Neural progenitor cell (in vitro differentiated cells): Measurements from ENCODE around the gene MYO1E. TPM values are rescaled to one million over a fixed set of nuclear protein-coding genes. Genes with fewer than 3 reads are reported as not detected.
"Not testable (repeated sequence)": the region's sequence is repeated elsewhere in the genome, so short reads cannot be mapped to it uniquely, and the experiment has no call there.

Experiments
- DNase-seq: peaks from one replicate; pipeline ENCODE4 v3.0.0-alpha.2; 2016; ENCODE audit warnings: low spot score
- H2AFZ ChIP-seq: fragments of 200-600 bp; sonication (generic); replicated peaks from 2 replicates; pipeline ENCODE4 v1.6.1; 2016; ENCODE audit warnings: antibody characterized with exemption
- H3F3A ChIP-seq: fragments of 200-600 bp; sonication (generic); 2 replicates; pipeline ENCODE4 v1.6.1; 2016; ENCODE audit warnings: antibody characterized with exemption, low read depth
- H3K27ac ChIP-seq: fragments of 200-600 bp; sonication (generic); 2 replicates; pipeline ENCODE4 v1.5.1; 2016; ENCODE audit warnings: mild to moderate bottlenecking
- H3K27me3 ChIP-seq: fragments of 200-600 bp; sonication (generic); 2 replicates; pipeline ENCODE4 v1.6.1; 2016; ENCODE audit warnings: mild to moderate bottlenecking, moderate library complexity
- H3K36me3 ChIP-seq: fragments of 200-600 bp; sonication (generic); 2 replicates; pipeline ENCODE4 v1.5.1; 2016
- H3K4me1 ChIP-seq: fragments of 200-600 bp; sonication (generic); 2 replicates; pipeline ENCODE4 v1.6.1; 2016; ENCODE audit warnings: mixed run types
- H3K4me2 ChIP-seq: fragments of 200-600 bp; sonication (generic); 2 replicates; pipeline ENCODE4 v1.6.1; 2016
- H3K4me3 ChIP-seq: fragments of 200-600 bp; sonication (generic); 2 replicates; pipeline ENCODE4 v1.5.1; 2016
- H3K79me2 ChIP-seq: fragments of 200-600 bp; sonication (generic); 2 replicates; pipeline ENCODE4 v1.6.1; 2016; ENCODE audit warnings: low read depth
- H3K9ac ChIP-seq: fragments of 200-600 bp; sonication (generic); 2 replicates; pipeline ENCODE4 v1.6.1; 2016
- H3K9me3 ChIP-seq: fragments of 200-600 bp; sonication (generic); 2 replicates; pipeline ENCODE4 v1.5.1; 2016; ENCODE audit warnings: low read depth
- H4K20me1 ChIP-seq: fragments of 200-600 bp; sonication (generic); 2 replicates; pipeline ENCODE4 v1.6.1; 2016; ENCODE audit warnings: low read depth
- H3K27ac Mint-ChIP-seq: 3 replicates; pipeline ENCODE4 v1.8.0; 2021; ENCODE audit warnings: mixed read lengths
- H3K27me3 Mint-ChIP-seq: 2 replicates; pipeline ENCODE4 v1.8.0; 2022; ENCODE audit warnings: low read depth, mild to moderate bottlenecking, inconsistent platforms, moderate library complexity, mixed read lengths; ENCODE audit not compliant: insufficient read depth
- H3K36me3 Mint-ChIP-seq: 3 replicates; pipeline ENCODE4 v1.8.0; 2021; ENCODE audit warnings: mixed read lengths
- H3K4me1 Mint-ChIP-seq: 3 replicates; pipeline ENCODE4 v1.8.0; 2021; ENCODE audit warnings: mixed read lengths
- H3K4me3 Mint-ChIP-seq: 3 replicates; pipeline ENCODE4 v1.8.0; 2021; ENCODE audit warnings: mild to moderate bottlenecking, moderate library complexity, mixed read lengths
- H3K9me3 Mint-ChIP-seq: 3 replicates; pipeline ENCODE4 v1.8.0; 2020; ENCODE audit warnings: mixed read lengths
- CTCF ChIP-seq: fragments of 200-600 bp; sonication (generic); IDR thresholded peaks from 2 replicates; pipeline ENCODE4 v1.5.1; 2017; ENCODE audit warnings: antibody characterized with exemption, mild to moderate bottlenecking
- EZH2 ChIP-seq: fragments of 200-600 bp; sonication (generic); IDR thresholded peaks from 2 replicates; pipeline ENCODE4 v1.6.1; 2017; ENCODE audit warnings: antibody characterized with exemption, mild to moderate bottlenecking, moderate library complexity
- EZH2phosphoT487 ChIP-seq: fragments of 200-600 bp; sonication (generic); IDR thresholded peaks from 2 replicates; pipeline ENCODE4 v1.6.1; 2017; ENCODE audit warnings: antibody characterized with exemption
- total RNA-seq: library from RNA; depleted of rRNA; stranded (reverse); fragments of >200 nt; gene quantifications from 2 replicates; pipeline ENCODE4 v1.2.3, GENCODE V29; 2015; ENCODE audit warnings: low replicate concordance

Gene MYO1E
- total RNA-seq, 1 donor from 2014 or later = 49.7 TPM

- H3K27me3 Mint-ChIP-seq = no peaks in the 10 kb centered on the region
- Histone ChIP-seq H3K4me2 (no peak overlapping the region), H3K9me3 (no peaks in the 10 kb centered on the region), H3K4me1 (no peaks in the 10 kb centered on the region), H3K27ac (no peak overlapping the region), H2AFZ (no peak overlapping the region), H3F3A (no peaks in the 10 kb centered on the region), H3K27me3 (no peaks in the 10 kb centered on the region), H3K9ac (no peak overlapping the region), H4K20me1 (no peaks in the 10 kb centered on the region), H3K4me3 (no peak overlapping the region), H3K79me2 (no peaks in the 10 kb centered on the region), H3K36me3 (no peaks in the 10 kb centered on the region)
- H3K36me3 Mint-ChIP-seq = no peaks in the 10 kb centered on the region
- peaks cover 9% of the 10 kb centered on the region for H3K9me3 Mint-ChIP-seq
- H3K27ac Mint-ChIP-seq = peak overlapping the region; percentile 80
- no peak for DNase-seq
- TF ChIP-seq EZH2 = no peak
- no peak for TF ChIP-seq CTCF
- no peak for TF ChIP-seq EZH2phosphoT487
- H3K4me3 Mint-ChIP-seq = no peak overlapping the region
- peaks cover 12% of the 10 kb centered on the region for H3K4me1 Mint-ChIP-seq
Measured at GRCh38 chr15:59339252-59339672, 33.4 kb downstream of the MYO1E start.

DNA sequence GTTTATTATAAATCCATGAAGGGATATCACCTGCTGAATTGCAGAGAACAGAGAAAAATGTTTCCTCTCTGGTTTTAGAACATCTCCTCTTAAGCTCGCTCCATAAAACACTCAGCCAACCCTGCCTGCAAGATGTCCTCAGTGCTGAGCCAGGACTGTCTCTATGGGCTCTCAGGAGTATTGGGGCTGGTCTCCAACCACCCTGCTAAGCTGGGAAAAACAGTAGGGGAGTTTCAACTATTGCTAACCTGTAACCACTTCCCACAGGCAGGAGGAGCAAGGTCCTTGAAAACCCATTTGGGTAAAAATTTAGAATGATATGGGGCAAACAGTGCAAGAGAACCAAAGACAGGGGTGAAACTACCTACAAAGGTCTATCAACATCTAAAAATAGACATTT, 34.3 kb downstream of the MYO1E start:
- H3K27me3 ChIP-seq = no peaks in the 10 kb centered on the region
- no peaks in the 10 kb centered on the region for H3K4me1 ChIP-seq
- H3K4me2 ChIP-seq = no peak overlapping the region
- Mint-ChIP-seq H3K4me1 (peaks cover 18% of the 10 kb centered on the region), H3K27ac (no peak overlapping the region), H3K4me3 (no peak overlapping the region), H3K27me3 (no peaks in the 10 kb centered on the region), H3K9me3 (peaks cover 7% of the 10 kb centered on the region), H3K36me3 (no peaks in the 10 kb centered on the region)
- no peak overlapping the region for H3K9ac ChIP-seq
- H3K4me3 ChIP-seq = no peak overlapping the region
- no peaks in the 10 kb centered on the region for H3K9me3 ChIP-seq
- no peaks in the 10 kb centered on the region for H3F3A ChIP-seq
- H3K36me3 ChIP-seq = no peaks in the 10 kb centered on the region
- H3K27ac ChIP-seq = no peak overlapping the region
- DNase-seq = no peak
- no peak for TF ChIP-seq EZH2
- no peak for TF ChIP-seq CTCF
- TF ChIP-seq EZH2phosphoT487 = no peak
- H2AFZ ChIP-seq = no peak overlapping the region
- no peaks in the 10 kb centered on the region for H3K79me2 ChIP-seq
- H4K20me1 ChIP-seq = no peaks in the 10 kb centered on the region

GRCh38 chr15:59336725-59337124, 35.9 kb downstream of the MYO1E start:
- H3K4me1 ChIP-seq, H3K36me3 Mint-ChIP-seq, H3K4me2 ChIP-seq, H3K27ac ChIP-seq, H3K27me3 Mint-ChIP-seq, H3K9me3 ChIP-seq, H3K9me3 Mint-ChIP-seq, DNase-seq, H3K4me3 ChIP-seq, H3K4me3 Mint-ChIP-seq, H3K36me3 ChIP-seq, H4K20me1 ChIP-seq, H3K27me3 ChIP-seq, H3K9ac ChIP-seq, H3K79me2 ChIP-seq, H3K27ac Mint-ChIP-seq, H3F3A ChIP-seq, H2AFZ ChIP-seq: not testable (repeated sequence)
- H3K4me1 Mint-ChIP-seq = peaks cover 30% of the 10 kb centered on the region

GRCh38 chr15:59335207-59335786, 37.4 kb downstream of the MYO1E start:
- H3K9ac ChIP-seq = no peak overlapping the region
- no peak overlapping the region for H3K4me3 ChIP-seq
- no peak overlapping the region for H3K27ac ChIP-seq
- no peaks in the 10 kb centered on the region for H3K9me3 ChIP-seq
- no peaks in the 10 kb centered on the region for H3K27me3 ChIP-seq
- DNase-seq = no peak
- Mint-ChIP-seq H3K27me3 (no peaks in the 10 kb centered on the region), H3K4me3 (no peak overlapping the region), H3K4me1 (peaks cover 39% of the 10 kb centered on the region), H3K27ac (no peak overlapping the region), H3K36me3 (no peaks in the 10 kb centered on the region), H3K9me3 (no peaks in the 10 kb centered on the region)
- H3F3A ChIP-seq = no peaks in the 10 kb centered on the region
- H3K4me1 ChIP-seq = peaks cover 5% of the 10 kb centered on the region
- H3K36me3 ChIP-seq = no peaks in the 10 kb centered on the region
- H3K79me2 ChIP-seq = peaks cover 6% of the 10 kb centered on the region
- peaks cover 10% of the 10 kb centered on the region for H4K20me1 ChIP-seq
- no peak overlapping the region for H3K4me2 ChIP-seq
- TF ChIP-seq CTCF (no peak), EZH2 (no peak), EZH2phosphoT487 (no peak)
- no peak overlapping the region for H2AFZ ChIP-seq
